ENCODE results near the gene REM1.
"Not testable (repeated sequence)": the region's sequence is repeated elsewhere in the genome, so short reads cannot be mapped to it uniquely, and the experiment has no call there.

REM1 gene

DNA sequence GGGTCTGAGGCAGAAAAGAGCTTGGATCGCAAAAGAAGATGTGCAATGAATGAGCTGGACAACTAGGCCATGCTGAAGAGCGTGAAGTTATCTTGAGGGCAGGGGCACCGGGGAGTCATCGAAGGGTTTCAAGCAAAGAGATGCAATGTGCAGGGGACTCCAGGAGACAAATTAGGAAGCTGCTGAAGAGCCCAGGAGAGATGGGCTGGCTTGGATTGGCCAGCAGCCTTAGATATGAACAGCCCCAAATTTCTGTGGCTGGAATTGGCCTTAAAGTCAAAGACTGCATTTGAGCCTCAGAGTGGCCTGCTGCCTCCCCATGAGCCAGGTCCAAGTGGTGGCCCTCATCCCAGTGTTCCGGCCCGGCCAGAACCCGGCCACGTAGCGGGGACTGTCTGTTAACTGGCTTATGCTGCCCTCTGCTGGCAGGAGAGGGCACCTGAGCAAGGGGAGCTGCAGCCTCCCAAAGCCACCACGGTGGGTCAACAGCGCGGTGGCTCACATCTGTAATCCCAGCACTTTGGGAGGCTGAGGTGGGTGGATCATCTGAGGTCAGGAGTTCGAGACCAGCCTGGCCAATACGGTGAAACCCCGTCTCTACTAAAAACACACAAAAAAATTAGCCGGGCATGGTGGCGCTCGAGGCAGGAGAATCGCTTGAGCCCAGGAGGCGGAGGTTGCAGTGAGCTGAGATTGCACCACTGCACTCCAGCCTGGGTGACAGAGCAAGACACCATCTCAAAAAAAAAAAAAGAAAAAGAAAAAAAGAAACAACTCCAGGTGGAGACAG is 28.0 kb downstream of the REM1 start:
- TF ChIP-seq, protein P1, sequence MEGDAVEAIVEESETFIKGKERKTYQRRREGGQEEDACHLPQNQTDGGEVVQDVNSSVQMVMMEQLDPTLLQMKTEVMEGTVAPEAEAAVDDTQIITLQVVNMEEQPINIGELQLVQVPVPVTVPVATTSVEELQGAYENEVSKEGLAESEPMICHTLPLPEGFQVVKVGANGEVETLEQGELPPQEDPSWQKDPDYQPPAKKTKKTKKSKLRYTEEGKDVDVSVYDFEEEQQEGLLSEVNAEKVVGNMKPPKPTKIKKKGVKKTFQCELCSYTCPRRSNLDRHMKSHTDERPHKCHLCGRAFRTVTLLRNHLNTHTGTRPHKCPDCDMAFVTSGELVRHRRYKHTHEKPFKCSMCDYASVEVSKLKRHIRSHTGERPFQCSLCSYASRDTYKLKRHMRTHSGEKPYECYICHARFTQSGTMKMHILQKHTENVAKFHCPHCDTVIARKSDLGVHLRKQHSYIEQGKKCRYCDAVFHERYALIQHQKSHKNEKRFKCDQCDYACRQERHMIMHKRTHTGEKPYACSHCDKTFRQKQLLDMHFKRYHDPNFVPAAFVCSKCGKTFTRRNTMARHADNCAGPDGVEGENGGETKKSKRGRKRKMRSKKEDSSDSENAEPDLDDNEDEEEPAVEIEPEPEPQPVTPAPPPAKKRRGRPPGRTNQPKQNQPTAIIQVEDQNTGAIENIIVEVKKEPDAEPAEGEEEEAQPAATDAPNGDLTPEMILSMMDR (IDR thresholded peaks at IDR 0.05; ENCODE audit: insufficient read depth, missing control alignments): peak; percentile 87
- not testable (repeated sequence) for FAIRE-seq; DNase-seq (ENCODE audit: insufficient read length, low spot score)

DNA sequence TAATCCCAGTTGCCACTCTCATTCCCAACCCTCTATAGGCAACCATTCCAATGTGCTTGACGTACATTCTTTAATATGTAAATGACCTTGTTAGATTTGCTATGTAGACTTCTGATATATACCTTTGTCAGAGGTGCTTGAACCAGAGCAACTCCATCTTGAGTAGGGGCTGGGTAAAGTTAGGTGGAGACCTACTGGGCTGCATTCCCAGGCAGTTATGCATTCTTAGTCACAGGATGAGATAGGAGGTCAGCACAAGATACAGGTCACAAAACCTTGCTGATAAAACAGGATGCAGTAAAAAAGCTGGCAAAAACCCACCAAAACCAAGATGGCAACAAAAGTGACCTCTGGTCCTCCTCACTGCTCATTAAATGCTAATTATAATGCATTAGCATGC is 30.8 kb downstream of the REM1 start:
- FAIRE-seq (no peak), DNase-seq (ENCODE audit: insufficient read length, low spot score) (no peak)
- TF ChIP-seq, protein P1 (IDR thresholded peaks at IDR 0.05; ENCODE audit: insufficient read depth, missing control alignments): no peak

DNA sequence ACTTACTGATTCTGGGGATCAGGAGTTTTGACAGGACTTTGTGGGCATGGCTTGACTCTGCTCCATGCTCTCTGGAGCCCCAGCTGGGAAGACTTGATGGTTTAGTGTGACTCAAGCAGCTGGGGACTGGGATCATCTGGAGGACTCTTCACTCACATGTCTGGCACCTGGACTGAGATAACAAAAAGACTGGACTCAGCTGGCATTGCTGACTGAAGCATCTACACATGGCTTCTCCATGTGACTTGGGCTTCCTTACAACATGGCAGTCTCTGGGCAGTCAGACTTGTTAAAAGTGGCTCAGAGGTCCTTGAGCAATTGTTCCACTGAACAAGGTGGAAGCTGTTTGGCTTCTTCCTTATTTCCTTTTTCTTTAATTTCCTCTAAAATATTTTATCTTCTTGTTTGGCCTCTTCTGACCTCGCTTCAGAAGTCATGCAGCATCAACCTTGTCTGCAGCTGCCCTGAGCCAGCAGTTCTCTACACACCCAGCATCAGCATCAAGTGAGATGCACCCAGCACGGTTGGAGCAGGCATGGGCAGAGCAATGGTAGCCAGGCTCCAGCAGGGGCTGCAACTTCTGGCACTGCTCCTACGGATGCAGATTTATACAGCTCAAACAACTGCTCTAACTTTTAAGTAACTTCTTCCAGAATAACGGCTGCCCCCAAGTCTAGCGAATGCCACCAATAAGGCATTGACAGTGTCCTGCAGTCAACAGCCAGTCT is 33.6 kb downstream of the REM1 start:
- FAIRE-seq: no peak

DNA sequence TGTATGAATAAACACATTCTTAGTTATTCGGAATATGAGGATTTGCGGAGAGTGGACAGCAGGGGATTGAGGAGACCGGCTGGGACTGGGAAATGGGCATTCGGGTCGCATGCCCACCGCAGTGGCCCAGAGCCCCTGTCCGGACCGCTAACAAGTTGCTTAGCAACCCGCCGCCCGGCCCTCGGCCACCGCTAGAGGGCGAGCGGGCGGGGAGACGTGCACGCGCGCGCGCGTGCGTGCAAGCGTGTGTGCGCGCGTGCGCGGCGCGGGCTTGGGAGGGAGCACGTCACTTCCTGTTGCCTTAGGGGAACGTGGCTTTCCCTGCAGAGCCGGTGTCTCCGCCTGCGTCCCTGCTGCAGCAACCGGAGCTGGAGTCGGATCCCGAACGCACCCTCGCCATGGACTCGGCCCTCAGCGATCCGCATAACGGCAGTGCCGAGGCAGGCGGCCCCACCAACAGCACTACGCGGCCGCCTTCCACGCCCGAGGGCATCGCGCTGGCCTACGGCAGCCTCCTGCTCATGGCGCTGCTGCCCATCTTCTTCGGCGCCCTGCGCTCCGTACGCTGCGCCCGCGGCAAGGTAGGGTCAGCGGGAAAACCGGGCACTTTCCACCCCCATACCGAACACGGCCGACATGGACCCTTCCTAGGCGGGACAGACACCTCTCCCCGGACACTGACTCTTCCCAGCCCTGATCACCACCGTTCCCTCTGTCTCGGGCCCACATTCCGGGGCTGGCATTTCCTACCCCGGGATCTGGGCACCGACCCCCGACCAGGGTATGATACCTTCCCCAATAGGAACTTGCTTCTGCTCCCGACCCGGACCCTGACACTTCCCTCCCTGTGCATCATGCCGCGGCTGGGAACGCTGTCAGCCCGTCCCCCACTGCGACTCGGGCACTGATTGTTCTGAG is 39.3 kb downstream of the REM1 start, which contains the start of gene HM13:
TSS of gene HM13 (plus strand) at position 289 of the 918 bp plus-strand sequence. CDS start at position 399, 110 bp downstream.
- no peak for FAIRE-seq
- TF ChIP-seq, protein P1 (IDR thresholded peaks at IDR 0.05; ENCODE audit: insufficient read depth, missing control alignments): peak; percentile 67
- peak; percentile 96 for DNase-seq (ENCODE audit: insufficient read length, low spot score)

More for the DNA sequence above, 33.6 kb downstream of the REM1 start:
- no peak for DNase-seq (ENCODE audit: insufficient read length, low spot score)
- TF ChIP-seq, protein P1 (IDR thresholded peaks at IDR 0.05; ENCODE audit: insufficient read depth, missing control alignments): no peak

DNA sequence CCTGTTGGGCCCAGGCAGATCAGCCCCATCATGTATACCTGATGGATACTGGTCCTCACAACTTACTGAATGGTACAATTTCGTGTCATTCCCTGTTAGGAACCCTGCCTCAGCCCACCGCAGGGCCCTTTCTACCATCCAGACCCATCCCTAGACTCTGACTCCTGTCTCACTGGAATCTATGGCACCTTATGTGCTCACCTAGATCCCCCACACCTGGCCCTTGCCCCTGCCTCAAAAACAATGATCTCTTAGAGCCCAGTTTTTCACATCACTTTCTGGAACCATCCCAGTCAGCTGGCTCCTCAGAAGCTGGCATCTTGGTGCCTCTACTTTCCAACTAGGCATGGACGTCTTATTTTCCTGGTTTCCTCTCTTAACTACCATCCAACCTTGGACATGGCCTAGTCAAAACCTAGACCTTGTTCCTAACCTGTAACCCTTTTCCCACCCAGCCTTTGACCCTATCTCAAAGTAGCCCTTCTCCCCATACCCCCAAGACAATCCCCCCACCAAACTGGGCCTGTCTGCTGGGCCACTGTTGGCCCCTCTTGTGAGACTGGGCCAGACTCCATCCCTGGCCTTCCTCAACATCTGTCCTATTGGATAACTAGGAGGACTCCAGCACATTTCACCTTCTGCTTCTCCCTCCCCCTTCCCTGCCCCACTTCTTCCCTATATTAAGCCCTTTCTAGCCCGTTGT is 40.1 kb downstream of the REM1 start:
- no peak for DNase-seq (ENCODE audit: insufficient read length, low spot score)
- no peak for FAIRE-seq
- TF ChIP-seq, protein P1 (IDR thresholded peaks at IDR 0.05; ENCODE audit: insufficient read depth, missing control alignments): no peak

DNA sequence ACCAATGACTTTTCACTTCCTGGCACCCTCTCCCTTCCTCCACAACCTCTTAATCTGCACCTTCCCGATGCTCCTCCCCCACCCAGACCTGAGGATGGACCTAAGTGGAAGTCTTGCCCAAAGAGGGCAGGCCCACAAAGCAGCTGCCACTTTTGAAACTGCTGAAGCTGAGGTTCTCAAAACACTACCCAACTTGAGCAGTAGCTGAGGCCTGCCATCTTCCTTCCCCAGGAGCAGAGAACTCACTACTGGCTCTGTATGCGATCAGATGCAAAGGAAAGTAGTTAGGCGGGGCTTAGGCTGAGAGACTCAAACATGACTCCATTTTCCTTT is 40.7 kb downstream of the REM1 start:
- DNase-seq (ENCODE audit: insufficient read length, low spot score) (no peak), FAIRE-seq (no peak)

More for the DNA sequence above, 40.7 kb downstream of the REM1 start:
- TF ChIP-seq, protein P1 (IDR thresholded peaks at IDR 0.05; ENCODE audit: insufficient read depth, missing control alignments): no peak

Measured in D721Med (cell line).